Ovary (tissue), 9 donors: ENCODE results near the gene PCDHA10. TPM values are rescaled to one million over a fixed set of nuclear protein-coding genes. Genes with fewer than 3 reads are reported as not detected.
"Not testable (repeated sequence)": the region's sequence is repeated elsewhere in the genome, so short reads cannot be mapped to it uniquely, and the experiment has no call there.

Source experiments
- DNase-seq, 5 donors: peaks; one replicate each; pipeline ENCODE4 v3.0.0-alpha.2; 2019 to 2020
- H3K27ac ChIP-seq, 2 donors: fragments of 200-600 bp; one replicate each; pipeline versions ENCODE4 v1.5.1 to v1.8.0; 2019 to 2022
- H3K27me3 ChIP-seq: fragments of 200-600 bp; one replicate; pipeline ENCODE4 v1.8.0; 2022
- H3K36me3 ChIP-seq: fragments of 200-600 bp; sonication (generic); one replicate; pipeline ENCODE4 v1.5.1; 2019
- H3K4me1 ChIP-seq: one replicate; pipeline ENCODE4 v1.8.1; 2013; ENCODE audit warnings: mild to moderate bottlenecking, moderate library complexity; ENCODE audit not compliant: insufficient read depth
- H3K4me3 ChIP-seq: fragments of 200-600 bp; sonication (generic); one replicate; pipeline ENCODE4 v1.5.1; 2017
- H3K9me3 ChIP-seq, 2 donors: fragments of 200-600 bp in 1 of 2; sonication (generic) in 1 of 2; one replicate each; pipeline versions ENCODE4 v1.5.1 to v1.8.1; 2013 to 2019; ENCODE audit warnings: mild to moderate bottlenecking in 1 of 2, moderate library complexity in 1 of 2
- CTCF ChIP-seq, 3 donors: fragments of 450-650 bp in 2 of 3; fragments of 200-600 bp in 1 of 3; IDR thresholded peaks; one replicate each; pipeline versions ENCODE4 v1.5.1 to v1.8.0; 2016 to 2022; ENCODE audit warnings: antibody characterized with exemption in 3 of 3, mild to moderate bottlenecking in 1 of 3
- EP300 ChIP-seq: sonication (generic); formaldehyde crosslinking; IDR thresholded peaks from one replicate; pipeline ENCODE4 v1.6.1; 2017; ENCODE audit warnings: antibody characterized with exemption
- POLR2A ChIP-seq: fragments of 450-650 bp; IDR thresholded peaks from one replicate; pipeline ENCODE4 v1.6.1; 2017; ENCODE audit warnings: antibody characterized with exemption, mild to moderate bottlenecking, moderate library complexity
- WGBS, 3 donors: extraction: QIAGEN DNeasy Blood & Tissue Kit in 1 of 3; methylation state at CpG; one replicate each; pipeline versions ENCODE4 v1.1.5 to v1.1.7; 2013 to 2017; 5-methylcytosine and 5-hydroxymethylcytosine counted together
- intact Hi-C, 4 donors: fragments of 100-400 bp; cut with DNase I; formaldehyde crosslinking; loops; one replicate each; pipeline versions ENCODE4 v1.11.0 to v1.15.1; 2022 to 2023
- polyA plus RNA-seq, 2 donors: library from polyadenylated mRNA; stranded (reverse); fragments of 200-250 nt in 1 of 2; fragments of 350-450 nt in 1 of 2; fragmentation: Illumina TruSeq in 1 of 2; extraction: RNeasy Lipid Tissue Mini Kit (QIAGEN cat#74804) in 1 of 2; gene quantifications; one replicate each; pipeline ENCODE4 v1.2.3, GENCODE V29; 2013 to 2014
- total RNA-seq, 7 donors: library from RNA; depleted of rRNA in 2 of 7; stranded (reverse); fragments of >200 nt in 2 of 7; fragmentation: NEBNext Ultra II Directional in 3 of 7; extraction: Animal tissue kit (Norgen Biotek cat#: 25700) in 3 of 7; gene quantifications; one replicate each; pipeline versions ENCODE4 v1.1.0 to v1.2.4, GENCODE V29; 2016 to 2023
- donor health status: DM: no; HTN: no; CAD: no; lungs with moderate emphysema.
- donor health status: DM: no; HTN: no; CAD: no.
- donor health status: Bipolar disorder and iron deficiency.
- donor health status: DM: yes; HTN: yes; CAD: no.
- donor health status: DM: no; HTN: no; CAD: no.
- donor health status: DM: yes; HTN: yes; CAD: no.

Gene PCDHA10
- total and polyA plus RNA-seq, 9 donors: 0.06 to 4.0 (median 1.5) TPM

GRCh38 chr5:140821375-140822280 lies 34.1 kb upstream of the PCDHA10 start, which contains the start of gene PCDHA5:
PCDHA5 (plus strand) TSS chr5:140821613.
- H3K4me1 ChIP-seq: no peaks in the 10 kb centered on the region
- TF ChIP-seq EP300 (no peak), POLR2A (no peak), CTCF (IDR thresholded peaks at IDR 0.05) (no peak)
- H3K4me3 ChIP-seq: no peak within 1 kb of the TSS
- intact Hi-C loops: no loop called here
- DNase-seq: peak in 1 of 5 donors; percentile 44
- 22 to 34% (median 31%) methylated on average over 39 of the region's 39 CpGs for WGBS, 3 donors
- no peaks in the 10 kb centered on the region for H3K27me3 ChIP-seq
- no peaks in the 10 kb centered on the region for H3K36me3 ChIP-seq
- no peak within 1 kb of the TSS for H3K27ac ChIP-seq
- peaks cover 0 to 8% of the 10 kb centered on the region in 2 donors for H3K9me3 ChIP-seq

- TF ChIP-seq EP300 (no peak), POLR2A (no peak), CTCF (IDR thresholded peaks at IDR 0.05) (no peak)
- Histone ChIP-seq H3K9me3 (peaks cover 0 to 8% of the 10 kb centered on the region in 2 donors), H3K27me3 (no peaks in the 10 kb centered on the region), H3K27ac (no peak overlapping the region), H3K4me1 (no peaks in the 10 kb centered on the region), H3K36me3 (no peaks in the 10 kb centered on the region), H3K4me3 (no peak overlapping the region)
- intact Hi-C loops: no loop called here
- DNase-seq: no peak
- WGBS, 3 donors: 25 to 32% (median 27%) methylated on average over 6 of the region's 6 CpGs
Observed at GRCh38 chr5:140822281-140822629, 33.4 kb upstream of the PCDHA10 start.

GRCh38 chr5:140822969-140823368 lies 32.7 kb upstream of the PCDHA10 start:
- H3K9me3 ChIP-seq, H3K36me3 ChIP-seq, intact Hi-C loops, H3K4me1 ChIP-seq, H3K27me3 ChIP-seq, H3K27ac ChIP-seq, DNase-seq, H3K4me3 ChIP-seq: not testable (repeated sequence)
- 40 to 54% (median 53%) methylated on average over 48 of the region's 48 CpGs for WGBS, 3 donors

GRCh38 chr5:140823475-140823874 lies 32.2 kb upstream of the PCDHA10 start:
- H3K4me1 ChIP-seq: no peaks in the 10 kb centered on the region
- no peaks in the 10 kb centered on the region for H3K36me3 ChIP-seq
- intact Hi-C loops: no loop called here
- no peaks in the 10 kb centered on the region for H3K27me3 ChIP-seq
- no peak for TF ChIP-seq POLR2A
- TF ChIP-seq CTCF (IDR thresholded peaks at IDR 0.05): no peak
- no peak for TF ChIP-seq EP300
- no peak overlapping the region for H3K4me3 ChIP-seq
- WGBS, 3 donors: 46 to 63% (median 62%) methylated on average over 6 to 38 of the region's 38 CpGs
- no peak for DNase-seq
- no peak overlapping the region for H3K27ac ChIP-seq
- H3K9me3 ChIP-seq: peaks cover 0 to 14% of the 10 kb centered on the region in 2 donors

- no peak for DNase-seq
- intact Hi-C loops: no loop called here
- no peaks in the 10 kb centered on the region for H3K36me3 ChIP-seq
- H3K9me3 ChIP-seq: peaks cover 0 to 19% of the 10 kb centered on the region in 2 donors
- H3K27ac ChIP-seq: no peak within 1 kb of the TSS
- 9 to 18% (median 16%) methylated on average over 27 of the region's 27 CpGs for WGBS, 3 donors
- no peak for TF ChIP-seq POLR2A
- TF ChIP-seq CTCF (IDR thresholded peaks at IDR 0.05): no peak
- TF ChIP-seq EP300: no peak
- H3K4me3 ChIP-seq: no peak within 1 kb of the TSS
- H3K4me1 ChIP-seq: no peaks in the 10 kb centered on the region
- H3K27me3 ChIP-seq: no peaks in the 10 kb centered on the region
Observed at GRCh38 chr5:140827704-140828361, 27.9 kb upstream of the PCDHA10 start, which contains the start of gene PCDHA6. PCDHA6 (plus strand) TSS chr5:140827960; CDS start chr5:140828092, 132 bp downstream.
